Endothelial cell of hepatic sinusoid (primary cell): ENCODE data around the gene EPHA1.
"Not testable (repeated sequence)": the region's sequence is repeated elsewhere in the genome, so short reads cannot be mapped to it uniquely, and the experiment has no call there.

Experiments used
- in situ Hi-C: cut with HindIII; loops from 2 replicates; pipeline ENCODE4 v1.10.0; 2017; ENCODE audit warnings: low sequenced_read_pairs

Gene EPHA1

DNA sequence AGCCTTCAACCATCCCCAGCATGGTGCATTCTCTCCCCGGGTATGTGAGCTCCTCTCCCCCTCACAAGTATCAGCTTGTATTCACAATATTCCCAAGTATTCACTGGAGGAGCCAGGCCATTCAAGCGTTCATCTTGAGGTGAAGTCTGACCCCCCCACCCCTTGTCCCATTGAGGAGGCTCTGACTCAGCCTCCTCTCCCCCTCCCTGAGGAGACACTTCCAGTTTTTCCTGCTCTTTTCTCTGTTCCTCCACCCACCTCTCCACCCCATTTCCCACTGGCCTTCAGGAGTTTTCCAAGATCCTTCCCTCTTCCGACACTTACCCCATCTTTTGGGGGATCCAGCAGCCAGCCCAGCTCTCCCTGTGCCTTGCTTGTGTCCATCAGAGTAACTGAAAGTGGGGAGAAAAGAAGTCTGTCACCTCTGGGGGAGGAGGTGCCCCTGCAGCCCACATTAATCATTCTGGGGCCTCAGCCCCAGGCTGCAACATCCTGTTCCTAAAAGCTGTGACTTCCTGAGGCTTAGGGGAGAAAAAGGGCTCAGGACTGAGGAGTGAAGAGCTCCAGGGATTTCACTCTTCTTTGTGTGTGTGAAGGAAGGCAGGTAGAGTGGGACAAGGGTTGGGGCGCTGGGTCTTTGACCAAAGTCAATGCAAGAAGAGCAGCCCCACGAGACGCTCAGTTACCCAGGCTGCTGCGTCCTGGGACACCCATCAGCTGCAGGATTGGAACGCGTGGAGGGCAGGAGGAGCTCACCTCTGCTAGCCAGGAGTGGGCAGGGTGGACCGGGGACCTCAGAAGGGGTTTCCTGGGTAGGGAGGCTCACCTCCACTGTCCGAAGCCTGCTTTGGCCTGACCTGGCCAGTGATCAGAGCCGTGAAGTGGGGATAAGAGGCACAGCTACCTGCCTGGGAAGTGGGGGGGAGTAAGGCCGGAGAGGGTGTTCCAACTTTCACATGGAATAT is 1.1 kb downstream of the EPHA1 start:
- in situ Hi-C loops, result no loop called here

DNA sequence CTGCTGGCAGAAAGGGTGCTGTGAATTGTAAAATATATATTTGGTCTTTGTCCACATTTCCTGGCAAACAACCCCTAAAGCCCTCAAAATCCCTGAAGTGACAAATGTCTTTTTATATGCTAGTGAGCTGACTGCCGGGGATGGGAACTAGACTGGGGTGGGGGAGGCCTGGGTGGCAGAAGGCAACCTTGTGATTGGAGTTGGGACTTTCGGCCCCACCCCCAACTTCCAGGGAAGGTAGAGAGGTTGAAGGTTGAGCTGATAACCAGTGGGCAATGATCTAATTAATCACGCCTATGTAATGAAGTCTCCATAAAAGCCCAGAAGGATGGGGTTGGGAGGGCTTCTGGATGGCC is 2.7 kb downstream of the EPHA1 start:
- in situ Hi-C loops, result no loop called here

DNA sequence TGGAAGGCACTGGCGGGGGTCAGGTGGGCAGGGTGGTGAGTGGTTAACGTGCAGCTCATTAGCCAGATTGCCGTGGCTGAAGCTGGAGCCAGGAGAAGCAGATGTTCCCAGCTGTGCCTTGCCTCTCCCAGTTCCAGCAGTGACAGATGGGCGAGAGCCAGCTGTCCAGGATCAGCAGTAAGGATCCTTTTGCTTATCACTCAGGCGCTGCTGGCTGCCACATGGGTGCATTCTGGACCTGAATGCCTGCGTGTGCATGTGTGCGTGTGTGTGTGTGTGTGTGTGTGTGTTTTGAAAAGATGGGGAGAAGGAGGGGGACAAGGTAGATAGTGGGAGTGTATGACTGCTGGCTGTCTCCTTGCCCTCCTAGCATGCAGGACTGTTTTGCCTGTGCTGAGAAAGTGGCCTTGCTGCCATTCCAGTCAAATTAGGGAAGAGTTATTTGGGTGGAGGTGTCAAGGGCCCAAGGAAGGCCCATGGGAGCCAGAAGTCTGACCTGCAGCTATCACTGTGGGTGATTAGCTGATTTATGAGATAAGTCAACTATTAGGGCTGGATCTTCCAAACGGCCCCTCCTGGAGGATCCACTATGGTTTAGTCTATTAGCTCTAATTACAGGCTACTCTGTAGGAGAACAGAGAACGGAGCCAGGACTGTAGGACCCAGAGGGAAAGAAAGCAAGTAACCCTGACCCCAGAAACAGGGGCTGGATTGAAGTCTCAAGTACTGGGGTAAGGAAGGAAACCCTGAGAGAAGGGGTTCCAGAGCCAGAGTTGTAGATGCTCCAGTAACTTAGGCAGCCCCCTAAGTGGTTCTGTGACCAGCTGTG is 3.3 kb downstream of the EPHA1 start:
- in situ Hi-C loops, result no loop called here

DNA sequence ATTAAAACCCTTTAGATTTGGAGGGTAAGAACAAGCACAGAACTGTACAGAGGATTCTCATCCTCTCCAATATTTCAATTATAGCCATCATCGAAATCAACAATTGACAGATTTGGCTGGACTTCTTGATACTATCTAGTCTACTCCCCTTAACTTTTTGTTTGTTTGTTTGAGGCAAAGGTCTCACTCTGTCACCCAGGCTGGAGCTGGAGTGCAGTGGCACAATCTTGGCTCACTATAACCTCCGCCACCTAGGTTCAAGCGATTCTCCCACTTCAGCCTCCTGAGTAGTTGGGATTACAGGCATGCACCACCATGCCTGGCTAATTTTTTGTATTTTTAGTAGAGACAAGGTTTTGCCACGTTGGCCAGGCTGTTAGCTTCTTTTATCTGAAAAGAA is 6.4 kb downstream of the EPHA1 start:
- in situ Hi-C loops, result not testable (repeated sequence)

DNA sequence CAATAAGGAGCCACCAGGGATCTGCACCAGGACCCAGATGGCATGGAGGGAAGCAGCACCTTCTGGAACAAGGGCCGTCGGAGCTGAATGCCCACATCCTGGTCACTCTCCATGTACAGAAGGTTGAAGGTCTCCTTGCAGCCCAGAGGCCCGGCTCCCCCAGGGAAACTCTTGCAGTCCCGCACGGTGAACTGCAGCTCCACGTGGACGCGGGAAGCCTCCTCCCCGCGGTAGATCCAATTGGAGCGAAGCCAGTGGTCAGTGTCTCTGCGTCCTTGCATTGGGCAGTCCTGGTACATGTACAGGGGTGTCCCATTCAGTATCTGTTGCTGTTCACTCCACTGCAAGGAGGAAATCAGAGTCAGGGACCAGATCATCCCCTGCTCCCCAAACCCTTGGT is 7.4 kb downstream of the EPHA1 start:
- in situ Hi-C loops, result no loop called here

DNA sequence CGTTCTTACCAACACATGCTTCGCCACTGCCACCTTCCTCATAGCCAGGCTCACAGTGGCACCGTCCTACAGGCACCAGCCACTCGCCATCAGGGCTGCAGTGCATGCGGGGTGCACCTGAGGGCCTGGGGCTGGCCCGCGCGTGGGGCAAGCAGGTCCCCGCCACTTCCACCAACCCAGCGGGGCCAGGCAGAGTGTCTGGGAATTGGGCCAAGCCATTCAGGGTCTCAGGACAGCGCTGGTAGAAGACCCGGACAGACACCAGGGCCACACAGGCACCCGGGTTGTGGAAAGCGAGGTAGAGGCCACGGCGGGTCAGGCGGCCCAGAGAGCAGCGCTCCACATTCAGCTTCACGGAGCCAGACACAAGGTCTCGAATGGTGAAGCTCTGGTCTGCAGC is 9.0 kb downstream of the EPHA1 start:
- in situ Hi-C loops, result no loop called here

GRCh38 chr7:143399151-143399550 is 9.5 kb downstream of the EPHA1 start:
- in situ Hi-C loops, result no loop called here

DNA sequence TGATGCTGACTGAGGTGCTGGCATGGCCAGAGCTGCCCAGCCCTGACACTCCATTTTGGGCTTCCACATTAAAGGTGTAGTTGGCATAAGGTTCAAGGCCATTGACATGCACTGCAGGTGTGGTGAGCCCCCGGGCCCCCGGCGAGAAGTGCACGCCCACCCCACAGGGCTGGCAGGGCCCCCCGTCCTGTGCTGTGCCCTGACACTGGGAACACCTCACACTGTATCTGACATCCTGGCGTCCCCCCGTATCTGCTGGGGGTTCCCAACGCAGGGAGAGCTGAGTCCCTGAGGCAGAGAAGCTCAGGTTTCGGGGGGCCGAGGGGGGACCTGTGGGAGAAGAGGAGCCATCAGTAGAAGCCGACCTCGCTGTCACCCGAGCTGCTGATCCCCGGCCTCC is 10.0 kb downstream of the EPHA1 start:
- in situ Hi-C loops, result no loop called here

DNA sequence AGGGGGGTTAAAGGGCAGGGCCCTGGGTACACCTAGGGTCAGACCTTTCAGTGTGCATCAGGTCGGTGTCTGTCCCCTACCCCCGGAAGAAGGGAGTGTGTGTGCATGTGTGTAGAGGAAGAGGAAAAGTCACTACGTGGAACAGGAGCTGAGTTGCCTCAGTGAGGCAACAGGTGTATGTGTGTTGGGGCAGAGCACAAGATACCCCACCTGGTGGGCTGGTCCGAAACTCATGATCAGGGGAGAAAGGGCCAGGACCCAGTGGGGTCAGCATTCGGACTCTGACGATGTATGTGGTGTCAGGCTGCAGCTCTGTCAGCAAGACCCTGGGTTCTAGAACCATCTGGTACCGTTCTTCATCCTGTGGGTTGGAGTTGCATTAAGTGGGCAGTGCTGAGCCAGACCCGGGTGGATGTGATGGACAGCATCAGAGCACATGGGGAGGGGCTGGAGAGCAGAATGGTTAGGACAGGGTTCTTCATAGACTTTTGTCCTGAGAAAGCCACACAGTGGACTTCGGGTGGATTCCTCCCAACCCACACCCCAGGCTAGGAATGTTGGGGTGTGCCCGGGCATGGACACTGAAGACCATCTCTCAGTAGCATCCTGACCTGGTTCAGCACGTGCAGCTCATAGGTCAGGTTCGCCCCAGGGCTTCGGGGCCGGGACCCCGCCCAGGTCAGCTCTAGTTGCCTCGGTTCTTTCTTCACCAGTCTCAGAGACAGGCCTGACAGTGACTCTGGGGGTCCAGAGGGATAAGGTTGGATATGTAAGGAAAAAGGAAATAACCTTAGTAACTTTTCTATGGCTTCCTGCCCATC is 10.7 kb downstream of the EPHA1 start:
- in situ Hi-C loops, result no loop called here

GRCh38 chr7:143396625-143397556 is 11.8 kb downstream of the EPHA1 start:
- in situ Hi-C loops, result no loop called here

GRCh38 chr7:143396182-143396581 is 12.5 kb downstream of the EPHA1 start:
- in situ Hi-C loops, result no loop called here

DNA sequence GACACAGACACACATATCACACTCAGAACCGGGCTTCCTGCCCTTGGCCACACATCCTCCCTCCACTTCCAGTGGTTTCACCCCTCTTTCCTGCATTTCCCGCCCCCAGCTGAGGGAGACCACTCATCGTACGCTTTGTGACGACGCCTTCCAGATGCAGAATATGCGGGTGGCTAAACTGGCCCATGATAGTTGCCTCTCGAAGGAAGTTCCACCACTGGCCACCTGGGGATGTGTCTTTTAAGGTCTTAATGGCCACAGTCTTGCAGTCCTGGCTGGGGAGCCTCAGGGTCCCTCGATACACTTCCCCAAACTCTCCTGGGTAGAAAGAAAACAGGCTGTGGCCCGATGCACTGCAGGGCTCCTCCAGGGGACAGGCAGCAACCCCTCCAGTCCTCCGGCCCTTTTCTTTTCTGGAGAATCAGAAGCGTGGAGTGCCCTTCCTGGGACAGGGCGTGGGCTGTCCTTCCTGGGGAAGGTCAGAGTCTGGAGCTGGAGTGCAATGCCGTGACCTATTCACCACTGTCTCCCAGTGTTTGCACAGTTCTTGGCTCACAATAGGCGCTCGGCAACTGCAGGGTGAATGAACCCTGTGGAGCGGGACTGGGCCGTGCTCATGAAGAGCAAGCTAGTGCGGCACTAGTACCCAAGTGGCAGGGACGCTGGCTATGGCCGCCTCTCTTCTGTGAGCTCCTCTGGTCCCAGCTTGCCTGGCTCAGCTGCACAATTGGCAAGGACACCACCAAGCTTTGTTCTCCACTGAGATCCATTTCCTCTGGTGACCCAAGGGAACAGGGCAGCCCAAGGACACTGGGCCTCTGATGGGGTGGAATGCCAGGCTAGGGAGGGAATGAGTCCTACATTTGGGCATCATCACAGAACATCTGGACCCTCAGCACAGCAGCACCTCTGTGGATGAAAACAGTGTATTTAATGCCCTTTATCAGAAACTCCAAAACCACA is 13.2 kb downstream of the EPHA1 start:
- in situ Hi-C loops, result no loop called here

DNA sequence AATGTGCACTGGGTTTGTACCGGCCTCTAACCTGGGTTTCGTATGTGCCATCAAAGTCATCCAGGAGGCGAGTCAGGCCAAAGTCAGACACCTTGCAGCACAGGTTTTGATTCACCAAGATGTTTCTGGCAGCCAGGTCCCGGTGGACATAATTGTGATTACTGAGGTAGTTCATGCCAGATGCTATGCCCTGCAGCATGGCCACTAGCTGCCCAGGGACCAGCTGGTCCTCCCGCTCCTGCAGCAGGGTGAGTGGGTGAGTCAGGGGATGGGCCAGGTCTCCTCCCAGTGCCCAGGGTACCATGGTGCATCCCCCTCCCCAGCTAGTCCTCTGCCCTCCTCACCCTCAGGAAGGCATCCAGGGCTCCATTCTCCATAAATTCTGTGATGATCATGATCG is 13.9 kb downstream of the EPHA1 start:
- in situ Hi-C loops, result no loop called here

DNA sequence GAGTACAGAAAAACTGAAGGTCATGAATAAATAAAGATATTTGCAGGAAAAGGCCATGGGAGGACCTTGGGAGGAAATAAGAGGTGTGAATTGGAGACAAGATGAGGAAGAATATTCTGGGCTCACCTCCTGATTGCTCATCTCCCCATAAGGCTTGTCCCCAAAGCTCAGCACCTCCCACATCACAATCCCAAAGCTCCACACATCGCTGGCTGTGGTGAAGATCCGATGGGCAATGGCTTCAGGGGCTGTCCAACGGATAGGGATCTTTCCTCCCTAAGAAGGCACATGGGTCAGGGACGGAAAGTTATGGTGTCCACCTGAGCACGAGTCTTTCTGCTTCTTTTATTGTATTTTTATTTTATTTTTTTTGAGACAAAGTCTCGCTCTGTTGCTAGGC is 14.6 kb downstream of the EPHA1 start:
- in situ Hi-C loops, result no loop called here

- in situ Hi-C loops, result no loop called here
Observed at GRCh38 chr7:143393267-143394041, 15.2 kb downstream of the EPHA1 start.

DNA sequence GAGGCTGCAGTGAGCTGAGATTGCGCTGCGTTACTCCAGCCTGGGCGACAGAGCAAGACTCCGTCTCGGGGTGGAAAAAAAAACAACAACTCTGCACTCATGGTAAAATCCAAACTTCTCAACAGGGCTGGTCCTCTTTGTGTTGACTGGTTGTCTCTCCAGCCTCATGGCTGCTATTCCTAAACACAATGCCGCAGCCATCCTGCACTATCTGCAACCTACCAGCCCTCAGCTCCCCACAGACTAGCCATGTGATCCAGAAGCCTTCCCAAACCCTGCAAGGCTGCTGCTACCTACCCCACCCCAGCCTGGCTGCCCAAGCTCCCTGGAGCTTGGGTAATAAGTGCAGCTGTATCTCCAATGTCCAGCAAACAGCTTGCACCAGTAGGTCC is 15.8 kb downstream of the EPHA1 start:
- in situ Hi-C loops, result no loop called here

DNA sequence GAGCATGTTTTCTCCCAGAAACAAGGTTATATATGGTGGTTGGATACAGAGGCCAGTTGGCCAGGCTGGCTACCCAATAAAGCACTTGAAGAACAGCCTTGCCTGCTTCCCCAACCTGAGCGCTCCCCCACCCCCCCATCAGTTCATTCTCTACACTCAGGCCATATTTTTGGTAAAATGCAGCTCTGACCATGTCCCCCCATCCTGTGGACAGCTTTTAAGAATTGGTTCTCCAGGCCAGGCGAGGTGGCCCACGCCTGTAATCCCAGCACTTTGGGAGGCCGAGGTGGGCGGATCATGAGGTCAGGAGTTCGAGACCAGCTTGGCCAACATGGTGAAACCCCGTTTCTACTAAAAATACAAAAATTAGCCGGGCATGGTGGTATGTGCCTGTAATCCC is 16.2 kb downstream of the EPHA1 start:
- in situ Hi-C loops, result not testable (repeated sequence)
